Cardiac muscle cell (in vitro differentiated cells and primary cell): ENCODE measurements around the gene MAPK6. TPM values are rescaled to one million over a fixed set of nuclear protein-coding genes. Genes with fewer than 3 reads are reported as not detected.

Experiments used
- DNase-seq, 2 donors: peaks; one replicate each; pipeline versions ENCODE4 v3.0.0 to v3.0.0-alpha.2; 2010 to 2017; ENCODE audit warnings: low read depth in 1 of 2, low spot score in 1 of 2
- H3K27ac ChIP-seq: fragments of 200-600 bp; sonication (generic); 2 replicates; pipeline ENCODE4 v1.5.1; 2016
- H3K27me3 ChIP-seq: fragments of 200-600 bp; sonication (generic); 2 replicates; pipeline ENCODE4 v1.6.0; 2016; ENCODE audit warnings: control low read depth
- H3K36me3 ChIP-seq: fragments of 200-600 bp; sonication (generic); 2 replicates; pipeline ENCODE4 v1.5.1; 2016; ENCODE audit warnings: control low read depth
- H3K4me1 ChIP-seq: fragments of 200-600 bp; sonication (generic); 2 replicates; pipeline ENCODE4 v1.8.1; 2017; ENCODE audit warnings: low read depth, mild to moderate bottlenecking, mixed run types
- H3K4me3 ChIP-seq: fragments of 200-600 bp; sonication (generic); 2 replicates; pipeline ENCODE4 v1.5.1; 2016; ENCODE audit warnings: mild to moderate bottlenecking
- H3K9me3 ChIP-seq: fragments of 200-600 bp; sonication (generic); 2 replicates; pipeline ENCODE4 v1.5.1; 2017; ENCODE audit warnings: low read depth, mild to moderate bottlenecking, control low read depth
- CTCF ChIP-seq: IDR thresholded peaks from 2 replicates; pipeline ENCODE4 v1.5.1; 2012; ENCODE audit warnings: low read depth, mild to moderate bottlenecking, low read length
- polyA plus RNA-seq: library from polyadenylated mRNA; unstranded; fragments of >200 nt; fragmentation: Nextera tagmentation; extraction: Ambion mirVana; gene quantifications from 2 replicates; pipeline ENCODE4 v1.2.1, GENCODE V29; 2016
- total RNA-seq: library from RNA; depleted of rRNA; stranded (reverse); fragments of >200 nt; gene quantifications from 2 replicates; pipeline ENCODE4 v1.2.3, GENCODE V29; 2016

MAPK6 gene
- total and polyA plus RNA-seq, 2 experiments from 2014 or later: 14.1 to 24.7 TPM

GRCh38 chr15:52106641-52107040 lies 87.6 kb downstream of the MAPK6 start:
- Histone ChIP-seq H3K9me3 (no peaks in the 10 kb centered on the region), H3K4me1 (no peaks in the 10 kb centered on the region)
- no peak for TF ChIP-seq CTCF

GRCh38 chr15:52107238-52107637 lies 88.2 kb downstream of the MAPK6 start:
- Histone ChIP-seq H3K27ac (no peak overlapping the region), H3K9me3 (no peaks in the 10 kb centered on the region), H3K4me3 (no peak overlapping the region), H3K27me3 (peaks cover 24% of the 10 kb centered on the region), H3K4me1 (no peaks in the 10 kb centered on the region), H3K36me3 (no peaks in the 10 kb centered on the region)
- no peak for TF ChIP-seq CTCF
- DNase-seq: no peak

More at GRCh38 chr15:52106641-52107040, 87.6 kb downstream of the MAPK6 start:
- no peak for DNase-seq
- Histone ChIP-seq H3K27ac (no peak overlapping the region), H3K4me3 (no peak overlapping the region), H3K27me3 (peaks cover 18% of the 10 kb centered on the region), H3K36me3 (no peaks in the 10 kb centered on the region)

- Histone ChIP-seq H3K4me1 (no peaks in the 10 kb centered on the region), H3K4me3 (no peak overlapping the region), H3K36me3 (no peaks in the 10 kb centered on the region), H3K27ac (no peak overlapping the region), H3K27me3 (peaks cover 38% of the 10 kb centered on the region), H3K9me3 (no peaks in the 10 kb centered on the region)
- TF ChIP-seq CTCF: no peak
- DNase-seq: no peak
These were observed 90.8 kb downstream of the MAPK6 start for GRCh38 chr15:52109559-52110451.

GRCh38 chr15:52111517-52112202 lies 92.6 kb downstream of the MAPK6 start:
- Histone ChIP-seq H3K4me1 (no peaks in the 10 kb centered on the region), H3K9me3 (no peaks in the 10 kb centered on the region), H3K27me3 (peaks cover 38% of the 10 kb centered on the region), H3K36me3 (no peaks in the 10 kb centered on the region), H3K27ac (no peak overlapping the region), H3K4me3 (no peak overlapping the region)
- DNase-seq: no peak
- no peak for TF ChIP-seq CTCF

GRCh38 chr15:52112203-52112750 lies 93.3 kb downstream of the MAPK6 start:
- H3K9me3 ChIP-seq: no peaks in the 10 kb centered on the region
- no peaks in the 10 kb centered on the region for H3K36me3 ChIP-seq
- peak in 1 of 2 donors; percentile 22 for DNase-seq
- no peak for TF ChIP-seq CTCF
- H3K4me3 ChIP-seq: no peak overlapping the region
- no peaks in the 10 kb centered on the region for H3K4me1 ChIP-seq
- no peak overlapping the region for H3K27ac ChIP-seq
- peaks cover 38% of the 10 kb centered on the region for H3K27me3 ChIP-seq
